Stimulated activated CD4-positive, alpha-beta T cell treated with anti-CD3 and anti-CD28 coated beads, TNF-alpha, amount 100 ng/mL, for 24 hours (primary cell): ENCODE data around the gene PTEN.
"Not testable (repeated sequence)": the region's sequence is repeated elsewhere in the genome, so short reads cannot be mapped to it uniquely, and the experiment has no call there.

Experiments
- DNase-seq, 3 experiments: peaks; one replicate each; pipeline ENCODE4 v3.0.0-alpha.2; 2020; ENCODE audit warnings: low read depth in 3 of 3

The PTEN gene

GRCh38 chr10:87863053-87863943 is at the start of gene PTEN, which contains the start of gene KLLN:
TSS of gene PTEN (plus strand) at chr10:87863625. CDS start at chr10:87864470, 845 bp downstream.
TSS of gene KLLN (minus strand) at chr10:87863533. CDS start at chr10:87862487, 1,046 bp downstream.
- peak; percentile 61 to 82 (median 62) for DNase-seq

GRCh38 chr10:87816163-87816897 is 47.1 kb upstream of the PTEN start:
- no peak for DNase-seq

GRCh38 chr10:87816898-87817608 is 46.4 kb upstream of the PTEN start:
- no peak for DNase-seq

GRCh38 chr10:87817609-87818504 is 45.6 kb upstream of the PTEN start, which contains the start of gene ATAD1:
TSS of gene ATAD1 (minus strand) at chr10:87818226. CDS start at chr10:87814599, 3,627 bp downstream.
- DNase-seq, result peak; percentile 74 to 84 (median 76)

DNA sequence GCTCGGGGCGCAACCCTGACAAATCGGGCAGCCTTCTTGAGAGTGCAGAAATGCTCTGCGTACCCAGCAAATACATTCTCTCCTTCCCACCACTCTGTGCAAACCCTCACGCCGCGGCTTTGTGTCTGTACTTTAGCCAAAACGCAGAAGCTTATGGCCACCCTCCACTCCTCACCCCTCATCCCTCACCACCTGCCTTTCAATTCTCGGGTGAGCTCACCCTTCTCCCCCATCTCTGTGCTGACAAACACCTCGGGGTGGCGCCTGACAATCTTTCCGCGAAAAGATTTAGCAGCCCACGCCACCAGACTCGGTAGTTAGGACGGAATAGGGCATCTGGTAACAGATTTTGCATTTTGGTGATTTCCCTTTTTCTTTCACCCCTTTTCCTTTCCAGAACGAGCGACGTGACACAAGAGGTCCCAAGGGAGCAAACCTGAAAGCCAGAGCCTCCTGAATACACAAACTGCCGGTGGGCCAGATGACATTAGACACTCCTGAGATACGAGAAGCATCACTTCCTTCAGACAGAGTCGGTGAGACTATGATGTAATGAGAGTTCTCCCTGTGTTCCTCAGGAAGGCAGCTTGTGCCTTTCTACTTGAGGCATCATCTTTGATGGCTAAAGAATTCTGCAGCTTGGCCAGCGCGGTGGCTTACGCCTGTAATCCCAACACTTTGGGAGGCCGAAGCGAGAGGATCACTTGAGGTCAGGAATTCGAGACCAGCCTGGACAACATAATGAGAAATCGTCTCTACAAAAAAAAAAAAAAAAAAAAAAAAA is 44.7 kb upstream of the PTEN start:
- DNase-seq, result peak; percentile 30 to 62 (median 50)

DNA sequence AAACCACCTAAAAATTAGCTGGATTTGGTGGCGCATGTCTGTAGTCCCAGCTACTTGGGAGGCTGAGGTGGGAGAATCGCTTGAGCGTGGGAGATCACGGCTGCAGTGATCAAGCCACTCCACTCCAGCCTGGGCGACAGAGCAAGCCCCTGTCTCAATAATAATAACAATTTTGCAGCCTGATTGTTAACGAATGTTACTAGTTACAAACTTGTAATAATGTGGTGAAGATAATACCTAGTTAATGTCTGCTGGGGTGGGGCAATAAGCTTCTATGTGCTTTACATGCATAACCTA is 44.2 kb upstream of the PTEN start:
- DNase-seq, result no peak

- no peak for DNase-seq
Measured at GRCh38 chr10:87826653-87827052, 36.8 kb upstream of the PTEN start.

DNA sequence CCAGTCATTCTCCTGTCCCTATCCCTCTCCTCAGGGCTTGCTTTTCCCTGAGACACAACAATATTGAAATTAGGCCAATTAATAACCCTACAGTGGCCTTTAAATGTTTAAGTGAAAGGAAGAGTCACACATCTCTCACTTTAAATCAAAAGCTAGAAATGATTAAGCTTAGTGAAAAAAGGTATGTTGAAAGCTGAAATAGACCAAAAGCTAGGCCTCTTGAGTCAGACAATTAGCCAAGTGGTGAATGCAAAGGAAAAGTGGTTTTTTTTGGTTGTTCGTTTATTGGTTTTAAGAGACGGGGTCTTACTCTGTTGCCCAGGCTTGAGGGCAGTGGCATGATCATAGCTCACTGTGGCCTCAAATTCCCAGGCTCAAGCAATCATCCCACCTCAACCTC is 35.7 kb upstream of the PTEN start:
- DNase-seq, result no peak

- not testable (repeated sequence) for DNase-seq
Measured at GRCh38 chr10:87829051-87829450, 34.4 kb upstream of the PTEN start.

GRCh38 chr10:87829986-87830729 is 33.3 kb upstream of the PTEN start:
- no peak for DNase-seq

- DNase-seq, result no peak
Measured at GRCh38 chr10:87836098-87836497, 27.3 kb upstream of the PTEN start.

DNA sequence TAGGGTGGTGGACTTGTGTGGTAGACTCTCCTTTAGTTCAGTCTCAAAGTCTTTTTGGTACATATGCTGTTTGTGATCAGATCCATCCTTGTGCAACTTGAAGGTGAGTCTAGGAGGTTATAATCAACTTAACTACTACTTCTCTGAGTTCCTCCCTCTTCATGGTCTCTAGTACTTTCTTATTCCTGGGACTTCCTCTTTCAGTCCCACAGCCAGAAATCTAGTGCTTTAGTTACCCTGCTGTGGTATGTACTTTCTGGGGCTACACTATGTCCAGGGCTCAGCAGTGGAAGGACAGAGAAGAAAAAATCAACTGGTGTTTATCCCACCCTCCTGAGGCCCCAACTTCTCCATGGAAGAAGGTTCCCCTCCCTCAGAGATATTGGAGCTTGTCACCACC is 26.0 kb upstream of the PTEN start:
- DNase-seq, result no peak

DNA sequence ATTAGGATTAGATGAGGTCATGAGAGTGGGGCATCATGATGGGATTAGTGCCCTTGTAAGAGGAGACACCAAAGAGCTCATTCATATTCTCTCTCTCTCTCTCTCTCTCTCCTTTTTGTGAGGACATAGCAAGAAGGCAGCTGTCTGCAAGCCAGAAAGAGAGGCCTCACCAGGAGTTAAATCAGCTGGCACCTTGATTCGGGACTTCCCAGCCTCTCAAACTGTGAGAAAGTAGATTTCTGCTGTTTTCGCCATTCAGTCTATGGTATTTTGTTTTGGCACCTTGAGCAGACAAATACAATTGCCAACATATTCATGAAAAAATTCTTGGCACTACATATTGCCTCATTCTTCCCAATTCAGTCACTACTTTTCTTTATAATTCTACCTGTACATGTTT is 24.8 kb upstream of the PTEN start:
- no peak for DNase-seq

DNA sequence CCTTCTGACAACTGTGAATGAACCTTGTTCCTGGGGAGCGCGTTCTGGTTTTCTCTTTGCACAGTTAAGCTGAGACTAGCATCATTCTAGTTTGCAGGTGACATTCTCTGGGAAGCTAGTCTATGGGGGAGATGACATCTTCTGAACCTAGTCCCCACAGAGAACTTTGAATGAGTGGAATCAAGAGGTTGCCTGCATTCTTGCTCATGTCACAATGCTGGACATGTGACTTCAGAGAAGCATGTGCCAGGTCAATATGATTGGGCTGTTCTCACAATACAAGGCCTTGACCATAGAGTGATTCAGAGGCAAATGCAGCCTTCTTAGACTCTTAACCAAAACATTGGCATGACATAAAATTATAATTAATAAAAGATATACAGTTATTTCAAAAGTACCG is 22.2 kb upstream of the PTEN start:
- DNase-seq, result no peak

- no peak for DNase-seq
Measured at GRCh38 chr10:87842220-87842641, 21.2 kb upstream of the PTEN start.

DNA sequence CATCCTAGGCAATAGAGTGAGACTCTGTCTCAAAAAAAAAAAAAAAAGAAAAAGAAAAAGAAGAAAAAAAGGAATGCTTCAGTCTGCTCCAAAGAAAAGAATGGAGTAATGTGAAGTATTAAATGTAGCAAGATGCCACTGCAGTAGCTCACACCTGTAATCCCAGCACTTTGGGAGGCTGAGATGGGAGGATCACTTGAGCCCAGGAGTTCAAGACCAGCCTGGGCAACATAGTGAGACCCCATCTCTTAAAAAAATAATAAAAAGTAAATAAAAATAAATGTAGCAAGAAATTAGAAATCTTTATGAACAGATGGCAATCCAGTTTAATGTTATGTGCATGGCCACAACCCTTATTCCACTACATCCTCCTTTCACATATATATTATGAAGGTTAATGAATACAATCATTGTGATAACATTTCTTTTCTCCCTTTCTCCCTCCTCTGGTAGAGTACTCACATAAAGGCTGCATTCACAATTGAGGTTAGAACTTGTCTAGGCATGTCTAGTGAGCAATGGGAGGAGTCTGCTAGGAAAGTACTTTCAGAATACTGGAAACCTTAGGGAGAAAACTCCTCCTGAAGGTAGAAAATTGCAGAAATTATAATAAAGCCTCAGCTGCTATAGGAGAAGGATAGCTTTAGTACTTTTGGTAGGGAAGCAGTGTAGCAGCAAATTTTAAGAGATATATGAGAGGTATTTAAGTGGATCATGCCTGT is 20.5 kb upstream of the PTEN start:
- DNase-seq, result no peak

GRCh38 chr10:87843714-87844113 is 19.7 kb upstream of the PTEN start:
- DNase-seq, result no peak

- DNase-seq, result no peak
Measured at GRCh38 chr10:87844837-87845623, 18.4 kb upstream of the PTEN start.
